HT1080 (cell line): ENCODE measurements around the gene NLRP6. TPM values are rescaled to one million over a fixed set of nuclear protein-coding genes. Genes with fewer than 3 reads are reported as not detected.

Source experiments
- DNase-seq: peaks from one replicate; pipeline ENCODE4 v3.0.0-alpha.2; 2015; ENCODE audit warnings: low read depth
- total RNA-seq: library from RNA; depleted of rRNA; stranded (reverse); fragments of >200 nt; shearing (Covaris generic); gene quantifications from 2 replicates; pipeline ENCODE4 v1.2.3, GENCODE V29; 2014

Gene NLRP6
- total RNA-seq, 1 experiment from 2014 or later = not detected

DNA sequence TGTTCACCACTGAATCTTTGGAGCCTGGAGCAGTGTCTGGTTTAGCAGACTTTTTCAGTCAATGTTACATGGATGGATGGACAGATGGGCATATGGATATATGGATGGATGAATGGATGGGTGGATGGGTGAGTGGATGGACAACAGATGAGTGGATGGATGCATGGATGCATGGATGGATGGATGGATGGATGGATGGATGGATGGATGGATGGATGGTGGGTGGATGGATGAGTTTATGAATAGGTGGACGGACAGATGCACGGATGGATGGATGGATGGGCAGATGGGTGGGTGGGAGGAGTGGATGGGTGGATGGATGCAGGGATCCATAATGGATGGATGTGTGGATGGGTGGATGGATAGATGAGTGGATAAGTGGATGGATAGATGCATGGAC, 22.4 kb upstream of the NLRP6 start:
- DNase-seq = no peak

- DNase-seq = no peak
Observed at GRCh38 chr11:256952-257737, 21.1 kb upstream of the NLRP6 start.

DNA sequence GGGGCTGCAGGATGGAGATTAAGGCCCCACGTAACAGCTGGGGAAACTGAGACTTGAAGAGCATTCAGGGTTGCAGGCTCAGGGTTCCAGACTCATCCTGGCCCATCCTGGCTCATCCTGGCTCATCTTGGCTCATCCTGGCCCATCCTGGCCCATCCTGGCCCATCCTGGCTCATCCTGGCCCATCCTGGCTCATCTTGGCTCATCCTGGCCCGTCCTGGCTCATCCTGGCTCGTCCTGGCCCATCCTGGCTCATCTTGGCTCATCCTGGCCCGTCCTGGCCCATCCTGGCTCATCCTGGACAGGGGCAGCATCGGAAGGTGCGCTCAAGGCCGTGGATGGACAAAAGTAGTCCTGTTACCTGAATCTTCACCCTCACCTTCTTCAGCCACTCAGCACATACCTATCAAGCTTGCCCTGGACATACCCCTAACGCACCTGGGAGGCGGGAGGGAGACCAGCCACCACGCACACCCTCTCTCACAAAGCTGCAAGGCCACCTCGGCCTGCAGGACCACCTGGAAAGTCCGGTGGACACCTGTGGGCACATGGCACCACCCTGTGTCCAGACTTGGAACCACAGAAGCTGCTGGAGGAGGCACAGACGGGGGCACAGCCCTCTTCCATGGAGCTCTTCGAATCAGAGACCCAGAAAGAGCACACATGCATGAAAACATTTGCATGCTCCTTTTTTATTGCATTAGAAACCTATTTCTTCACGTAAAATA, 20.3 kb upstream of the NLRP6 start:
- DNase-seq = no peak

- DNase-seq = no peak
Observed at GRCh38 chr11:259413-259812, 18.8 kb upstream of the NLRP6 start.

- DNase-seq = no peak
Observed at GRCh38 chr11:261624-262023, 16.6 kb upstream of the NLRP6 start.

DNA sequence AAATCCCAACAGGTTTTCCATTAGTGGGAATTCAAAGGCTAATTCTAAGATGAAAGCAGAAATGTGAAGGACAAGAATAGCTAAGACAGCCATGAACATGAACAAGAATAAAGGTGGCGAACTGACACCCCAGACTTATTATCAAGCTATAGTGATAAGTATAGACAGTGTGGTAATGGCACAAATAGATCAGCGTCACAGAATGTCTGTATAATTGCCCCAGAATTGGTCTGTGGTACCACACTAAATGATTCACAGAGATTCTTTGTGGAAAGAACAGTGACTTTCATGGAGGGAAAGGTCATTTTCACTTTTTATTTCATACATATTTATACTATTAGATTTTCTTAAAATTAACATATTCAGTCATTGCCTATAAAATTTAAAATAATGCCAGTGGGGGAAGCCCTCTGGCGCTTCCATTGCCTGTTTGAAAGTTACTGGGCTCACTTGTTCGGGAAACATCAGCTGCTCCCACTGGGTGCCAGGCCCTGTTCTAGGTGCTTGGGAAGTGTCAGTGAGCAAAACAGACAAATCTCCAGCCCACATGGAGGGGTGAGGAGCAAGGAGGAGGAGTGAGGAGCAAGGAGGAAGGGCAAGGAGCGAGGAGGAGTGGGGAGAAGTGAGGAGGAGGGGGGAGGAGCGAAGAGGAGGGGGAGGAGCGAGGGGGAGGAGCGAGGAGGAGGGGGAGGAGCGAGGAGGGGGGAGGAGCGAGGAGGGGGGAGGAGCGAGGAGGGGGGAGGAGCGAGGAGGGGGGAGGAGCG, 11.3 kb upstream of the NLRP6 start:
- no peak for DNase-seq

DNA sequence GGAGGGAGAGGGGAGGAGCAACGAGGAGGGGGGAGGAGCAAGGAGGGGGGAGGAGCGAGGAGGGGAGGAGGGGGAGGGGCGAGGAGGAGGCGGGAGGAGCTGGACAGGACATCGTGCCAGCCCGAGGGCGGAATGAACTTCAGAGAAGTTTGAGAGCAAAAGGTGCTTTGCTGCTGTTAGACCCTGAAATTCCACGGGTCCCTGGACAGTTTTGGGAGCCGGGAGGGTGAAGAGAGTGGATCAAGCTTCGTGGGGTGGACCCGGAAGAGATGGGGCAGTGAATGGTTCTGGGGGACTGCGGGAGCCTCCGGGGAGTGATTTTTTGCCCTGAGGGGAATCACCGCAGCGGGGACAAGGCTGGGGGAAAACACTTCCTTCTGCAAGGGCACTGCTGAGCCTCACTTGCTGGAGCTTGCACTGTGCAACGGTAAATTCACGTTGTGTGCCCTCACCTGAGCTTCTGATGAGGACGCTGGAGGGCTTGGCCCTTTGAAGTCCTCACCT, 10.7 kb upstream of the NLRP6 start:
- DNase-seq = no peak

- peak; percentile 52 for DNase-seq
Observed at GRCh38 chr11:268716-269145, 9.5 kb upstream of the NLRP6 start.

- DNase-seq = no peak
Observed at GRCh38 chr11:269146-269890, 8.9 kb upstream of the NLRP6 start.

DNA sequence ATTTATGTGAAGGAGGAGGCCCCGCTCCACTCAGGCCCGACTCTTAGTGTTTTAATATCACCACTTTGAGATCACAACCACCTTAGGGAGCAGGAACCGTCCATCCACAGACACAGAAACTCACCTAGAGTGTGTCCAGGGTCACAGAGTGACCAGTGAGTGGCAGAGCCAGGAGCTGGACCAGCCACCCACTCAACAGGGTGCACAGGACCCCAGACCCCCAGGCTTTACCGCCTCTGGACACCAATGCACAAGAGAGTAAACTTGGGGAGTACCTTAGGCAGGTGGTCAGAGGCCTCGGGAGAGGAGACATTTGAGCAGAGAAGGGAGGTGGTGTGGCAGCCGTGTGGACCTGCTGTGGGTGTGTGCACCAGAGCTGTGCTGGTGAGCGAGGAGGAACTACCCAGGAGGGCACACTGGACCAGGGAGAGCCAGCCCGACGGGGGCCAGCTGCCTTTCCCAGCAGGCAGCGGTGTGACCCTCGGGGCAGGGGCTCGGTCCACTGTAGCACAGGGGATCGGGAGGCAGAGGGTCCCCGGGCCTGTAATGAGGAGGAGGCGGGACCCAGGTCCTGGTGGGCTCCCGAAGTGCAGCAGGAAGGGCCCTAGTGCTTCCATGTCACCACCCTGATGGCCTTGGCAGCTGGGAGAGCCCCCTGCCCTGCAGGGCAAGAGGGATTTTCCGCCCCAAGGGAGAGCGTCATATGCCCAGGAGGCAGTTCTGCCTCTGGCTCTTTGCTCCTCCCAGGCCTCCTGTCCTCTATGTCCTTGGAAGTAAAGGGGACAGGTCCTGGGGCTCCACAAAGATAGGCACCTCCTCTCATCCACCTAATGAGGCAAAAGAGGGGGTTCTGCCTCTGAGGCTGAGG, 7.5 kb upstream of the NLRP6 start:
- no peak for DNase-seq

- DNase-seq = no peak
Observed at GRCh38 chr11:271319-271715, 6.9 kb upstream of the NLRP6 start.

DNA sequence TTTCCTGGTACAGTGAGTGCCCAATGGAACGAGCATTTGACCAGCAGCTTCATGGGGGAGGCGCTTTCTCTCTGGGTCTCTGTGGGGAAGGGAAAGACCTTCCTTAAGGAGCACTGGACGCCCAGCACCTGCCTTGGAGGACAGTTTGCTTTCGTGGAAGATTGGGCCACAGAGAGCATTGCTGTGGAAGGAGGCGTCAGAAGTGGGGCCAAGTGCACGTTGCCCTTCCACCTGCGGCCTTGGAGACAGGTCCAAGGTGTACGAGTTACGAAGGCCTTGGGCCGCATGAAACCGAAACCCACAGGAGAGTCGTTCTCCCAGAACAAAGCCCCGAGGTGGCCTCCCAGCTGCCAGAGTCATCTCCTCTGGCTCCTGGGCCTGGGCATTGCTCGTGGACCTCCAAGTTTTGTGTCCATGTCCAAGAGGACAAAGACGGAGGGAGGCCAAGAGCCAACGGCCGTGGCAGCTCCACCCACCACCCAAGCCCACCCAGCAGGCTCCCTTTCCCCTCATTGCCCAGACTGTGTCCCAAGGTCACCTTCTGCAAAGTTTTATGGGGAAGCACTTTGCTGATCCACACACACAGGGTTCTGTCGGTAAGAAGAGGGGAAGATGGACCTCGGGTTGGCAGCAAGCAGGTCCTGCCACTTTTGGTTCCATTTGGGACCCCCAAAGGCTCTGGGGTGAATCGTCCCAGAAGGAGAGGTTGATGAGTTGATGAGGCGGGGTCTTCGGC, 5.8 kb upstream of the NLRP6 start:
- no peak for DNase-seq

DNA sequence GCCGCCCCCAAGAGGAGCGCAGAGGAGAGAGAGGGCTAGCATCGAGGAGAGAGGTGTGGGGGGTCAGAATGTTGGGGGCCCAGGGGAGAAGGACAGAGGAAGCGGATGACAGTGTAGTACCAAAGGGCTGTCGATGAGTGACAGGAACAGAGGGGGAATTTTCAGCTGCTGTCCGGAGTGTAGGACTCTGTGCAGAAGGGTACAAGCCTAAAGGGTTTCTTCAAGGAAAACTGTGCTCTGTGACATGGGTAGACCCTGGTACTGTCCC, 5.3 kb upstream of the NLRP6 start:
- no peak for DNase-seq

DNA sequence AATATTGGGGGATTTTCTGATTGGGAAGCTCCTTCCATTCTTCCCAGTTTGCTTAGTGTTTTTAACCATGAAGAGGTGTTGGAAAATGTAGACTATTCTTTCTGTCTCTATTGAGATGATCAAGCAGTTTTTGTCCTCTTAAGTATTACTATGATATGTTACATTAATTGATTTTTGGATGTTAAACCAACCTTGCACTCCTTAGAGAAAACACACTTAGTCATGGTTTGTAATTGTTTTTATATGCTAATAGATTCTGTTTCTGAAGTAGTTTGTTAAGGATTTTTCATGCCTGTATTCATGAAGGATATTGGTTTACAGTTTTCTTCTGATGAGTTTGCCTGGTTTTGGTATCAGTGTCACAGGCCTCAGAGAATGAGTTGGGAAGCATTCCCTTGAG, 2.0 kb upstream of the NLRP6 start:
- DNase-seq = no peak

- DNase-seq = no peak
Observed at GRCh38 chr11:279040-279965, 1.1 kb downstream of the NLRP6 start.

- no peak for DNase-seq
Observed at GRCh38 chr11:279966-280705, 1.9 kb downstream of the NLRP6 start.

DNA sequence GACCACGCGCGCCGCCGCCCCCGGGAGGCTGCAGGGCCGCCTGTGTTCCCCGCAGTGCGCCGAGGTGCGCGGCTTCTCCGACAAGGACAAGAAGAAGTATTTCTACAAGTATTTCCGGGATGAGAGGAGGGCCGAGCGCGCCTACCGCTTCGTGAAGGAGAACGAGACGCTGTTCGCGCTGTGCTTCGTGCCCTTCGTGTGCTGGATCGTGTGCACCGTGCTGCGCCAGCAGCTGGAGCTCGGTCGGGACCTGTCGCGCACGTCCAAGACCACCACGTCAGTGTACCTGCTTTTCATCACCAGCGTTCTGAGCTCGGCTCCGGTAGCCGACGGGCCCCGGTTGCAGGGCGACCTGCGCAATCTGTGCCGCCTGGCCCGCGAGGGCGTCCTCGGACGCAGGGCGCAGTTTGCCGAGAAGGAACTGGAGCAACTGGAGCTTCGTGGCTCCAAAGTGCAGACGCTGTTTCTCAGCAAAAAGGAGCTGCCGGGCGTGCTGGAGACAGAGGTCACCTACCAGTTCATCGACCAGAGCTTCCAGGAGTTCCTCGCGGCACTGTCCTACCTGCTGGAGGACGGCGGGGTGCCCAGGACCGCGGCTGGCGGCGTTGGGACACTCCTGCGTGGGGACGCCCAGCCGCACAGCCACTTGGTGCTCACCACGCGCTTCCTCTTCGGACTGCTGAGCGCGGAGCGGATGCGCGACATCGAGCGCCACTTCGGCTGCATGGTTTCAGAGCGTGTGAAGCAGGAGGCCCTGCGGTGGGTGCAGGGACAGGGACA, 2.7 kb downstream of the NLRP6 start:
- DNase-seq = no peak
